Amniotic stem cell (primary cell): Measurements from ENCODE around the gene DGCR6.
"Not testable (repeated sequence)": the region's sequence is repeated elsewhere in the genome, so short reads cannot be mapped to it uniquely, and the experiment has no call there.

ENCODE experiments used
- DNase-seq: peaks from one replicate; lab custom pipeline; 2025; lab: John Stamatoyannopoulos, UW

DGCR6 gene

DNA sequence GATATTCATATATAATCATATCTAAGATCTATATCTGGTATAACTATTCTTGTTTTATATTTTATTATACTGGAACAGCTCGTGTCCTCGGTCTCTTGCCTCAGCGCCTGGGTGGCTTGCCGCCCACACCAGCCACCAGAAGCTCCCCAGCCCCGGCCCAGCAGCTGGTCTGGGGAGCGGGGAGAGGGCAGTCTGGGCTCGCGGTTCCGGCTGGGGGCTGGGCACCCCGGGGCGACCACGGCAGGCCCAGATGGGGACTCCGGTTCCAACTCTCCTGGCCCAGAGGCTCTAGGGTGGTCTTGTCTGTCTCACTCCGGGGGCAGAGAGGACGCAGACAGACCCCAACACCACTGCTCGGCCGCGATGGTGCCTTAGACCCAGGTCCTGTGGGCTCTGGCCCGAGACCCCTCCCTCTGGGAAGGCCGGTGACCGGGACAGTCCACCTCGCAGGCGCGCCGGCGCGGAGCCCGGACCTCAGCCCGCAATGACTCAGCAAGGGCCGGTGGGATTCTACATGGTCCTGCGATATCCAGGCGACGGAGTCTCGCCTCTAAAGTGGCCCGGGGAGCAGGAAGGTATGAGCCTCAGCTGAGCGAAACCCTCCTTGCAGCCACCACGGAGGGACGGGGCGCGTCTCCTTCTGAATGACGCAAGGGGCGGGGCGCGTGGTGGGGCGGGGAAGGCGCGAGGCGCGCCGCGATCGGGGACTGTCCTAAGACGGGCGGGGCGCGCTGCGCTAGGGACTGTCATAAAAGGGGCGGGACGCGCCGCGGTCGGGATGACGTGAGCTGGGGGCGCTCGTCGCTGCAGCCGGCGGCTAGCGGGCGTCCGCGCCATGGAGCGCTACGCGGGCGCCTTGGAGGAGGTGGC lies at the start of gene DGCR6:
TSS of gene DGCR6 (plus strand) at position 781 of the 870 bp plus-strand sequence. CDS start at position 836, 55 bp downstream.
- no peak for DNase-seq

DNA sequence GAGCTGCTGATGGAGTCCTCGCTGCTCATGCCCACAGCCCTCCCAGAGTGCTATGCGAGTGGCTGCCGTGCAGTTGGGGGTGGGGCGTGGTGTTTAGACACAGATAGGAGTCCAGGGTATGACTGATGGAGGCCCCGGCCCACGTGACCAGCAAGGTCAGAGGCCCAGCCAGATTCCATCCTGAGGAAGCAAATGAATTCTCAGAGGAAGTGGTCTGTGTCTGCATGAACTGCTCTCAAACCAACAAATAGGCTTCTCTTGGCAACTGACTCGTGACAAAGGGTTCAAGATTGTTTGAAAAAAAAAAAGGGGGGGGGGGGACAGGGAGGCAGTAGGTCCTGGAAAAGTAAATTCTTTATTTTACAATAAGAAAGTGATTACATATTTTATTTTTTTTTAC lies 46.8 kb upstream of the DGCR6 start:
- not testable (repeated sequence) for DNase-seq

DNA sequence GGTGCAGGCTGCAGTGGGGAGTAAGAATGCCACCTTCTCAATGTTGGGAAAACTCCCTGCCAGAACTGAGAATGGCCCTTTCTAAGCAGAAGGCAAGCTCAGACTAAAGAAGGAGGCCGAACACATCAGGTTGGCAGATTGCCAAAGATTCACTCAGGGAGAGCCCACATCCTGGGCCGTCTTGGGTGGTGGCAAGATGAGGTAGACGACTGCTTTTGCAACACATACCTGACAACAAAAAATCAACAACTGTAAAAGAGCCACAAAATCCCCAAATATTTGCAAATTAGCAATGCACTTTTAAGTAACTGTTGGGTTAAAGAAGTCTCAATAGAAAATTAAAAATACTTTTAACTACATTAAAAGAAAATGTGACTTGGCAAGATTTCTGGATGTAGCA lies 24.9 kb upstream of the DGCR6 start:
- not testable (repeated sequence) for DNase-seq

DNA sequence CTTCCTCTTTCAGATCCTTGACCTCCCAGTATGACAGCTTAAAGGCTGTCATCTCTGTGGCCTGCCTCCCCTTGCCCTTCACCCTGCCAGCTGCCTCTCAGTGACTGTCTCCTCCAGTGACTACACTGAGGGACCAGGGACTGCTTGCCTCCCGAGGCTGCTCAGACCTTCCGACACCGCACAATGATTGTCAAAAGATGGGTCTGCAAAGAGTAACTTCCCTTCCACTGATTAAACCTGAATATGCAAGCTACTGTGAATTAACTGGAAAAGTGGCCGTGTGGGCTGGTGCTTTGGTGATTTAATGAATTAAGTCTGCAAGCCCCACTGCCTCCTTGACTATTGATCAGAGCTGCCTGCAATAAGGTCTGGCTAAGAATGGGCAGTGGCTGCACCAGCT lies 21.7 kb upstream of the DGCR6 start:
- not testable (repeated sequence) for DNase-seq

DNA sequence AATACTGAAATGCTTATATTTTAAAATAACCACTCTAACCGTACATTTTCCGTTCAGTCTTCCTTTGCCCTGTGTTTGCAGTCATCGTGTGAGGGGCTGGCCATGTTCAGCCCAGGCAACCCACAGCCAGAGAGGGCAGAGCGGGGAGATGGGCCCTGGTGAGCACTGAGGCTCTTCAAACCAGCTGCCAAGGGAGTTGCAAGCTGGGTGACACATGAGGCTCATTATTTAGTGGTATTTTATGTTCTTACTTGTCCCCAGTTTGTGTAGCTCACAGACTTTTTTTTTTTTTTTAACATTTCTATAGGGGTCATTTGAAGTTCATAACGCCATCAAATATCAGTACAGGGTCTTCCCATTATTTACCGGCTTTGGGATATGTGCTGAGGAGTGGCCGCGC lies 18.0 kb upstream of the DGCR6 start:
- DNase-seq, result no peak

DNA sequence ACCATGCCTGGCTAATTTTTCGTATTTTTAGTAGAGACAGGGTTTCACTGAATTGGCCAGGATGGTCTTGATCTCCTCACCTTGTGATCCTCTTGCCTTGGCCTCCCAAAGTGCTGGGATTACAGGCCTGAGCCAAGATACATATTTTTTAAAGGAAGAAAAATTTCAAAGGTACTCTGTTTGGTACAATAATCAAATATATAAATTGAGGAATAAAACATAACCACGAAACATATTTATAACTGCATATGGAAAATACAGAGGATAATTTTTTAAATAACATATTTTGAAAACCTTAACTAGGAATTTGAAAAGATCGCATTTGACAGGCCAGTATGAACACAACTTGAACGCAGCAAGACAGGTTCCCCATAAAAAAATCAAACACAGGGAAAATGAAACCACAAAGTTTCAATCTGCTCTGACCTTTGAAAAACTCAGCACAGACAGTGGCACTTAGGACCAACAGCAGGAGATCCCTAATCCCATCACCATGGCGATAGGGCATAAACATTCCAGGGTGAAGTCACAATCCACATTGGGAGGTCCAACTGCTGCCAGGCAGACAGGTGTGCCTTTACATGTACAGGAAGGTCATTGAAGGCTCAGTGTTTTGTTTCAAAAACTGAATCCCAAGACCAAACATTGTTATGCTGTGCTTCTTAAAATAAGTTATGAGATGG lies 15.5 kb upstream of the DGCR6 start:
- not testable (repeated sequence) for DNase-seq

DNA sequence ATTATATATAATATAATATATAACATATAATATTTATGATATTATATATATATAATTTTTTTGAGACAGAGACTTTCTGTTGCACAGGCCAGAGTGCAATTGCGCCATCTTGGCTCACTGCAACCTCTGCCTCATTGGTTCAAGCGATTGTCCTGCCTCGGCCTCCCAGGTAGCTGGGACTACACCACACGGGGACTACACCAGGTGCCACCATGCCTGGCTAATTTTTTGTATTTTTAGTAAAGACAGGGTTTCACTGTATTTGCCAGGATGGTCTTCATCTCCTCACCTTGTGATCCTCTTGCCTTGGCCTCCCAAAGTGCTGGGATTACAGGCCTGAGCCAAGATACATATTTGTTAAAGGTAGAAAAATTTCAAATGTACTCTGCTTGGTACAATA lies 12.3 kb upstream of the DGCR6 start:
- DNase-seq, result not testable (repeated sequence)

DNA sequence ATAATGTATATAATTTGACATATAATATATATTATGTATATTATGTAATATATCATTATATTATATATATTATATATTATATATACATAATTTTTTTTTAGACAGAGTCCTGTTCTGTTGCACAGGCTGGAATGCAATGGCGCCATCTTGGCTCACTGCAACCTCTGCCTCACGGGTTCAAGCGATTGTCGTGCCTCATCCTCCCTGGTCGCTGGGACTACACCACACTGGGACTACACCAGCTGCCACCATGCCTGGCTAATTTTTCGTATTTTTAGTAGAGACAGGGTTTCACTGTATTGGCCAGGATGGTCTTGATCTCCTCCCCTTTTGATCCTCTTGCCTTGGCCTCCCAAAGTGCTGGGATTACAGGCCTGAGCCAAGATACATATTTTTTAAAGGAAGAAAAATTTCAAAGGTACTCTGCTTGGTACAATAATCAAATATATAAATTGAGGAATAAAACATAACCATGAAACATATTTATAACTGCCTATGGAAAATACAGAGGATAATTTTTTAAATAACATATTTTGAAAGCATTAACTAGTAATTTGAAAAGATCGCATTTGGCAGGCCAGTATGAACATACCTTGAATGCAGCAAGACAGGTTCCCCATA lies 10.0 kb upstream of the DGCR6 start:
- DNase-seq, result not testable (repeated sequence)

DNA sequence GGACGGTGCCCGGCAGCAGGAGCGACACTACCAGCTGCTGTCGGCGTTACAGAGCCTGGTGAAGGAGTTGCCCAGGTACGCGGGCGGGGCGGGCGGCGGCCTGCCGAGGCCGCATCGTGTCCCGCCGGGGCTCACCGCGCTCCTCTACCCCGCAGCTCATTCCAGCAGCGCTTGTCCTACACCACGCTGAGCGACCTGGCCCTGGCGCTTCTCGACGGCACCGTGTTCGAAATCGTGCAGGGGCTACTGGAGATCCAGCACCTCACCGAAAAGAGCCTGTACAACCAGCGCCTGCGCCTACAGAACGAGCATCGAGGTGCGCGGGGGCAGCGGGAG lies 258 bp downstream of the DGCR6 start:
- DNase-seq, result not testable (repeated sequence)

DNA sequence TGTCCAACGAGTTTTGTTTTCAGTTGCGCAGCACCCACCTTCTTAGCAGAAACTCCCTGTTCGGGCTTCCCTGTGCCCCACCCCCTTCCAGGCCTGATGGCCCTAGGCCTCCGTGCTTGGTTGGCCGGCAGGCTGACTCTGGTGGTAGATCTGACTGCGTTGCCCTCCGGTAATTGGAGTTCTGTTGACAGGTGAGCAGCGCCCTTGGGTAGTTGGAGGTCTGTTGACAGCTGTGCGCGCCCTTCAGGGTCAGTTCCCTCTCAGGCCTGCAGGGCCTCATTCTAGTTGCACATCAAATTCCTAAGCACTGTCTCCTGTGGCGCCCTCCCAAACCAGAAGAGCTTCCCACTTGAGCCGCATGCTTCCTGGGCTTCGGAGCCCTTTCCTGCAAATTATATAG lies 776 bp downstream of the DGCR6 start:
- no peak for DNase-seq

DNA sequence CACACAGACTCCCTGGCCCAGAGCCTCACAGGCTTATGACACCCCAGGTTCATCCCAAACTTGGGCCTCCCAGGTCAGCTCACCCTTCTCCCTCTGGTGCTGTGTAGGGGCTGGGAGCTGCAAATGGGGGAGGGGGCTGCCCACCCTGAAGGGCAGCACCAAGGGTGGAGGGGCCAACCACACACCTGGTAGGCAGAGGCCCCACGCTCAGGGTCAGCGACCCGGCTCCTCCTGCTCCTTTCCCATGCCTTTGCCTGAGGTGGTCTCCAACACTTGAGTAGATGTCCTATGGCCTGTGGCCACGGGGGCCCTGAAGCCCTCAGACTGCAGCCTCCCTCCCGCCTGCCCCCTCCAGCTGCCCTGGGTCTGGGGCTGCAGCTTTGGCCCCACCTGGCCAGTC lies 3.4 kb downstream of the DGCR6 start:
- DNase-seq, result no peak

DNA sequence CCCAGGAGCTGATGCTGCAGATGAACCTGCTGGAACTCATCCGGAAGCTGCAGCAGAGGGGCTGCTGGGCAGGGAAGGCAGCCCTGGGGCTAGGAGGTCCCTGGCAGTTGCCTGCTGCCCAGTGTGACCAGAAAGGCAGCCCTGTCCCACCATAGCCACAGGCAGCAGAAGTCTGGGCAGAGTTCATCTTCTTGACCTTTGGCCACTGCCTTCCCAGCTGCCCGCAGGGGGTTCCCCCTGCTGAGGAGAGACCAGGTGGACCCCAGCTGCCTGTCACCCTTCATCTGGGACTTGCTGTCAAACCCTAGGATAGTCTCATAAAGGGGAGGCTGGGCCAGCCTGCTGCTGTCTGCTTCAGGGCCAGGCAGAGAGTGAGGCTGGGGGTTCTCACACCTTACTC lies 5.4 kb downstream of the DGCR6 start:
- not testable (repeated sequence) for DNase-seq

DNA sequence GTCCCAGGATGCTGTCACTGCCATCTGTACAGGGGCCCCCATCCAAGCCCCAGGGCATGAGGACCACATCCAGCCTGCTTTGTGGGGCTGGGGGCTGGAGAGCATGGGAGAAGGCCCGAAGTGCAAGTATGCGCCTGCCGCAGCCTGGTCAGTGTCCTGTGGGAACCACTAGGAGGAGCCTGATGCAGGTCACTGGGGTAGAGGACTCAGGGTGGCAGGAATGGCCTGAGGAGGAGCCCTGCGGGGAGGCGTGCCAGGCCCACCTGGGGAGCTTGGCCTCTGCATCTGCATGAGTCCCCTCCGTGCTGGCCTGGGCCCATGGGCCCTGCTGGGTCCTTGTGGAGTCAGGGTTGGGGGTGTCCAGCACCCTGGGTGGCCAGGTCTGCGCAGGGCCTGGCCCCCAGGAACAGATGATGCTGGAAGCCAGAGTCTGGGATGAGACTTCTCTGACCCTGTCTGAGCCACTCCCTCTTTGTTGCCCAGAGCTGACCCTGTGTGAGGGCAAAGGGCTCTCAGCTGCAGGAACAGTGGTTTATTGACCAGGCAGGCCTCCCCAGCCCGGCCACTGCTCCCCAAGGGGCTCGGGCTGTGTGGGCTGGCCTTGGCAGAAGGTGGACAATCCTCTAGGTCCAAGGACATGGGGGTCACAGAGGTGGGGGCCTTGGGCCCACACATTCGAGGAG lies 6.3 kb downstream of the DGCR6 start:
- DNase-seq, result not testable (repeated sequence)

DNA sequence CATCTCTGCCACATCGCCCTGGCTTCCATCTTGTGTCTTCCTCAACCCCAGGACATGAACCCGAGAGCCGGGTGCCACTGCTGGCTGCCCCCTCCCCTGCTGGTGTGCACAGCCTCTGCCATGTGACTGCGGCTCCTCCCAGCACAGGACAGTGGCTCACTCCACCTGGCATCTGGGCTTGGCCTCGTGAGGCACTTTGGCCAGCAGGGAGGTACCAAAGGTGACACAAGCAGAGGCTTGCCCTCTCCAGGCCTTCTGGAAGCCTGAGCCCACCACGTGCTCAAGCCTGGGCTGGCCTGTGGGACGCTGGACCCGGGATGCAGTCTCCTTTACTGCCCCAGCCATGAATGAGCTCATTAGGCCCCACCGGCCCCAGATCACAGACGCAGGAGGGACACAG lies 8.4 kb downstream of the DGCR6 start:
- DNase-seq, result not testable (repeated sequence)

DNA sequence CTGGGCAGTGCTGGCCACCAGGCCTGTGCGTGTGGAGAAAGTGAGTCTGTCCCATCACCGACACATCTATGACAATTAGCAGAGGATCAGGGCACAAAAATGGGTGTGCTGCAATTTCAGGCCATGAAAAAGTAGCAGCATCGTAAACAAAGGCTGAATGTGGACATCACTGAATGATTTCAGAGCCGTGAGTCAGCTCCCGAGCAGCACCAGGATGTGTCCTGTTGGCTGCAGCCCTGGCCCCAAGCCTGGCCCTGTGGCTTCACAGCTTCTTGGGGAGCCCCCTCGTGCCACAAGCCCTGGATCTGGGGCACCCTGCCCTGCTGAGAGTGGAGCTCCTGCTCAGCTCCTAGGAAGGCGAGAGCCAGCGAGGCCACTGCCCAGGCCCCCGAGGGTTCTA lies 9.4 kb downstream of the DGCR6 start:
- not testable (repeated sequence) for DNase-seq

DNA sequence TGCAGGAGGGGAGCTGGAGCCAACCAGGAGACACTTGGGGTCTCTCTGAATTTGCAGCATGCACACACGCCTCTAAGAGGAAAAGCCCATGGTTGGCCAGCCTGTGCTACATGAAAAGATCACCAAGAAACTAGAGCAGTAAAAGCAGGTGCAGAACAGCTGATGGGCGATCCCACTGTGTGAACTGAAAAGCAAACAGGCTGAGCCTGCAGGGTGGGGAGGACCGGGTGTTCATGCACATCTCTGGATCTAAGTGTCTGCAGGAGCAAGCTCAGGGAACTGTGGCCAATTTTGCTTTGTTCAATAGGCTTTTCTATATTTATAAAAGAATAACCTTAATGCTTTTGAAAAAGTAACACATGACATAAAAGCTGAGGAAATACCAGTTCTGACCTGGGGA lies 11.7 kb downstream of the DGCR6 start:
- DNase-seq, result not testable (repeated sequence)

DNA sequence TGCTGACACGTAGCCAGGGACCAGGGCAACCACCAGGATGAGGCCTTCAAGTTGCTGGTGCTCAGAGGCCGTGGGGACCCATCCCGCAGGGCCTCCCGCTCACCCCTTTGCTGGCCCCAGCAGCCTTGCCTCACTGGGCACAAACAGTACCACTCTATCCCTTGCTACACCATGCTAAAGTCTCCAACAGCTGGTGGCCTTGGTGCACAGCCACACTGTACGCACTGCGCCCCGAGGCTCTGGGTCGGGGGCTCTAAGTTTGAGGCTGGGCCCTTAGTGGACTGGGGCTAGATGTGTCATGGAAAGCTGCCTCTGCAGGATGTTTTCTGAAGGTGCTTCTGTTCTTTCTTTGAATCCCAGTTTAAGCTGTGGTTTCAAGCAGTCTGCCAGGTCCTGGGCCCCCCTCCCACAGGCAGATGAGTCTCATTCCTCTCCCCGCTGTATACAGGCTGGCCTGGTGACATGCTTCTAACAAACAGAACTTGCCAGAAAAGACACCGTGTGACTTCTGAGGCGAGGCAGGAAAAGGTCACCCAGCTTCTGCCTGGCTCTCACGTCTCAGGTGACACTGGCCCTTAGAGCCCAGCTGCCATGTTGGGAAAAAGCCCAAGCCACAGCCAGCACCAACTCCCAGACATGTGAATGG lies 14.3 kb downstream of the DGCR6 start:
- not testable (repeated sequence) for DNase-seq

DNA sequence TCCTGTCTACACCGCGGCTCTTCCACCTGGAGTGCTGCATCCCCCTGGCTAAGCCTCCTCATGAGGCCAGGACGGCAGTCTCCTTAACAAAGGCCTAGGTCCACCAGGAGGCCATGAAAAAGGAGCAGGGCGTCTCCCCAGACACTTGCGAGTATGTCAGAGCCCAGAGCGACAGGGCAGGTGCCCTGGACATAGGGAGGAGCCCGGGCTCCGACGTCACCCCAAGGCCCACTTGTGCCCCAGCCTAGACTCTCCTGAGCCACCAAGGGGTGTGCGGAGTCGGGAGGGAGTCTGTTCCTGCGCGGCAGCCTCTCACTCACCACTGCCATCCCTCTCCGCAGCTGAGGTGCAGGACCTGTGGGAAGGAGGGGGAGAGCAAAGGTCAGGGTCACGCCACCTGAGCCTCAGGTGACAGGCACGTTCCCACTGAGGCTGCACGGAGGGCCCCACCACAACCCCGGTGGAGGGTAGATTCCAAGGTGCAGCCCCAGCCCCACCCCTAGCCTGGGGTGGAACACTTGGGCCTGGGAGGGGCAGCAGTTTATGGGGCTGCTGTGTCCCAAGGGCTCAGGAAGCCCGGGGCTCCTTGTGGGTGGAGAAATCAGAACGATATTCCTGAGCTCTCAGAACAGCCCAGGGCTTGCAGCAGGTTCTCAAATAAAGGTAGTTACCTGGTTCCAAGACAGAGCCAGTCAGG lies 19.4 kb downstream of the DGCR6 start:
- DNase-seq, result no peak

DNA sequence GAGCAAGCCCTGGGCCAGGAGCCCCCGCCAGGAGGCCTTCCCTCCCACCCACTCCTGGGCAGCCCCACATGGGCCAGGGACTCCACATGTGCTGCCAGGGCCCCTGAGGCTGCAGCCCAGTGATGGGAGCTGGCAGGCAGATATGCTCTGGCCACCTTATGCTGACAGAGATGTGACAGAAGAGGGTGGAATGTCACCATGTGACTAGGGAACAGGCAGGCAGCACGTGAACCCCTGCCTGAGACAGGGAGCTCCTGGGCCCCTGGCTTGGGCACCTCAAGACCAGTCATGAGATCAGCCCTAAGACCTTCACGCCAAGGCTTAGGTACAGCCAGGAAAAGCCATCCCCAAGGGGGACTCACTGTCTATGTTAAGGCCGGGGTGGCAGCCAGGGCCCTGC lies 20.9 kb downstream of the DGCR6 start:
- DNase-seq, result no peak

DNA sequence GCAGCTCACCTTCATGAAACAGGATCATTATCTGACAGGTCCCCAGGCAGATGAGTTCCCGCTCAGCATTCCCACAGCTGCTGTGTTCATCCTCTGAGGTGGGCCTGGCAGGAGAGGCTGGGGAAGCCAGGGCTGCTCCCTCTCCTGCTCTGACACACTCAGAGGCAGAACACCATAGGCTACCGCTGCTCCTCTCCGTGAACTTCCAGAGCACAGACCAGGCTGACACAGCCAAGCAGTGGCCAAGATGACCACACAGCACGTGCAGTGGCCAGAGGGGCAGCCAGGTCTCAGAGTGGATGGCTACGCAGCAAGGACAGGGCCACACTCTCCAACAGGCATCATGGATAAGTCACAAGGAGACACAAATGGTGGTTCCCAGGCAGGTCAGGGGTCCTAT lies 21.5 kb downstream of the DGCR6 start:
- no peak for DNase-seq

DNA sequence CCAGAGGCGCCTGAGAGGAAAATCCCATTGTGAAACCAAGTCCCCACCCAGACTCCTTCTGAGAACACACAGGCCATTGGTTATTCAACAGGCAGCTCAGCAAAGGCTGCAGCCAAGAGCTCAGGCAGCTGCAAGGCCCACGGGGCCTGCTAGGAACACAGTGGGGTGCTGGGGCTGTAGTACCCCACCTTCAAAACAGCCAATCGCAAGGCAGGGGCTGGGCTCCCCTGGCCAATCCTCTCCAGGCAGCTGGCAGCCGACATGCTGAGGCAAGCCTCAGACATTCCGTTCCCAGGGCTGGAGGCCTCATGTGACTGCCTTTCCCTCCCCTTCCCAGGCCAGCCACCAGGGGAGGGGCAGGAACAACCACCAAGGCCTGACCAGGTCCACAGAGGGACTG lies 23.3 kb downstream of the DGCR6 start:
- no peak for DNase-seq
